Measurements from ENCODE around the gene GPR119.
"Not testable (repeated sequence)": the region's sequence is repeated elsewhere in the genome, so short reads cannot be mapped to it uniquely, and the experiment has no call there.

Gene GPR119

GRCh38 chrX:130340271-130340670, 45.2 kb downstream of the GPR119 start:
- DNase-seq = no peak
- intact Hi-C loops (cut with DNase I) = no loop called here

- DNase-seq = peak; percentile 46 to 94 (median 68)
Observed at GRCh38 chrX:130339408-130340222, 45.9 kb downstream of the GPR119 start, which contains the start of gene SLC25A14. TSS of gene SLC25A14 (plus strand) at chrX:130339919. CDS start at chrX:130340279, 360 bp downstream.

GRCh38 chrX:130338869-130339268, 46.6 kb downstream of the GPR119 start:
- intact Hi-C loops (cut with DNase I) = loop anchor here (10.0 kb wide), 1 partner anchor 576 kb away; no protein-coding TSS in a partner anchor
- not testable (repeated sequence) for DNase-seq

More at GRCh38 chrX:130339408-130340222, 45.9 kb downstream of the GPR119 start, which contains the start of gene SLC25A14:
- intact Hi-C loops (cut with DNase I) = loop anchor here (10.0 kb wide), 1 partner anchor 575 kb away; no protein-coding TSS in a partner anchor

- intact Hi-C loops (cut with DNase I) = loop anchor here (10.0 kb wide), 1 partner anchor 578 kb away; no protein-coding TSS in a partner anchor
- DNase-seq = no peak
Observed at GRCh38 chrX:130336531-130336930, 48.9 kb downstream of the GPR119 start.
